Muscle layer of colon (tissue), 2 donors: ENCODE data around the gene MAPK8.
"Not testable (repeated sequence)": the region's sequence is repeated elsewhere in the genome, so short reads cannot be mapped to it uniquely, and the experiment has no call there.

Experiments used
- H3K27ac ChIP-seq: one replicate; pipeline ENCODE4 v1.7.0; 2013; ENCODE audit warnings: low read depth, mild to moderate bottlenecking, low read length, moderate library complexity
- H3K27me3 ChIP-seq, 2 donors: one replicate each; pipeline ENCODE4 v1.7.0; 2013; ENCODE audit warnings: low read length in 2 of 2, mild to moderate bottlenecking in 2 of 2; ENCODE audit not compliant: insufficient read depth in 2 of 2, control insufficient read depth in 1 of 2
- H3K36me3 ChIP-seq: one replicate; pipeline ENCODE4 v1.7.0; 2013; ENCODE audit warnings: mild to moderate bottlenecking, low read length; ENCODE audit not compliant: insufficient read depth
- H3K4me1 ChIP-seq: one replicate; pipeline ENCODE4 v1.7.0; 2013; ENCODE audit warnings: mild to moderate bottlenecking, low read length; ENCODE audit not compliant: insufficient read depth
- H3K4me3 ChIP-seq, 2 donors: one replicate each; pipeline ENCODE4 v1.7.0; 2013; ENCODE audit warnings: low read length in 2 of 2, low read depth in 1 of 2, mild to moderate bottlenecking in 1 of 2, moderate library complexity in 1 of 2
- H3K9ac ChIP-seq: one replicate; pipeline ENCODE4 v1.7.0; 2013; ENCODE audit warnings: low read length
- H3K9me3 ChIP-seq: one replicate; pipeline ENCODE4 v1.7.0; 2013; ENCODE audit warnings: mild to moderate bottlenecking, low read length
- donor health status: abdominal sarcoma.
- donor health status: Adenocarcinoma of cecum.

Gene MAPK8

GRCh38 chr10:48406658-48407057, 100.2 kb downstream of the MAPK8 start:
- no peak overlapping the region for H3K4me3 ChIP-seq
- H3K4me1 ChIP-seq = no peaks in the 10 kb centered on the region
- no peak overlapping the region for H3K27ac ChIP-seq
- no peaks in the 10 kb centered on the region for H3K9me3 ChIP-seq
- no peak overlapping the region for H3K9ac ChIP-seq
- H3K27me3 ChIP-seq = no peaks in the 10 kb centered on the region
- peaks cover 12% of the 10 kb centered on the region for H3K36me3 ChIP-seq

GRCh38 chr10:48410503-48410902, 104.0 kb downstream of the MAPK8 start:
- no peak overlapping the region for H3K27ac ChIP-seq
- no peak overlapping the region for H3K9ac ChIP-seq
- H3K27me3 ChIP-seq = no peaks in the 10 kb centered on the region
- peaks cover 23% of the 10 kb centered on the region for H3K36me3 ChIP-seq
- no peaks in the 10 kb centered on the region for H3K4me1 ChIP-seq
- H3K4me3 ChIP-seq = no peak overlapping the region
- H3K9me3 ChIP-seq = no peaks in the 10 kb centered on the region

- Histone ChIP-seq H3K9ac (no peak overlapping the region), H3K27me3 (no peaks in the 10 kb centered on the region), H3K36me3 (peaks cover 23% of the 10 kb centered on the region), H3K4me3 (no peak overlapping the region), H3K27ac (no peak overlapping the region), H3K9me3 (no peaks in the 10 kb centered on the region), H3K4me1 (no peaks in the 10 kb centered on the region)
Observed at GRCh38 chr10:48411510-48411909, 105.0 kb downstream of the MAPK8 start.

- peaks cover 23% of the 10 kb centered on the region for H3K36me3 ChIP-seq
- no peaks in the 10 kb centered on the region for H3K27me3 ChIP-seq
- no peaks in the 10 kb centered on the region for H3K9me3 ChIP-seq
- H3K4me3 ChIP-seq = no peak overlapping the region
- no peak overlapping the region for H3K27ac ChIP-seq
- H3K9ac ChIP-seq = no peak overlapping the region
- H3K4me1 ChIP-seq = no peaks in the 10 kb centered on the region
Observed at GRCh38 chr10:48412081-48412480, 105.6 kb downstream of the MAPK8 start.

GRCh38 chr10:48412933-48413332, 106.5 kb downstream of the MAPK8 start:
- H3K9me3 ChIP-seq = no peaks in the 10 kb centered on the region
- H3K9ac ChIP-seq = no peak overlapping the region
- H3K36me3 ChIP-seq = peaks cover 23% of the 10 kb centered on the region
- no peaks in the 10 kb centered on the region for H3K27me3 ChIP-seq
- no peak overlapping the region for H3K4me3 ChIP-seq
- no peak overlapping the region for H3K27ac ChIP-seq
- H3K4me1 ChIP-seq = no peaks in the 10 kb centered on the region

GRCh38 chr10:48414160-48414559, 107.7 kb downstream of the MAPK8 start:
- H3K36me3 ChIP-seq = peaks cover 16% of the 10 kb centered on the region
- H3K9ac ChIP-seq = no peak overlapping the region
- no peaks in the 10 kb centered on the region for H3K9me3 ChIP-seq
- no peaks in the 10 kb centered on the region for H3K27me3 ChIP-seq
- no peak overlapping the region for H3K27ac ChIP-seq
- no peak overlapping the region for H3K4me3 ChIP-seq
- no peaks in the 10 kb centered on the region for H3K4me1 ChIP-seq

- Histone ChIP-seq H3K4me1 (no peaks in the 10 kb centered on the region), H3K36me3 (peaks cover 16% of the 10 kb centered on the region), H3K4me3 (no peak overlapping the region), H3K9ac (no peak overlapping the region), H3K27me3 (no peaks in the 10 kb centered on the region), H3K9me3 (no peaks in the 10 kb centered on the region), H3K27ac (no peak overlapping the region)
Observed at GRCh38 chr10:48414778-48415177, 108.3 kb downstream of the MAPK8 start.

GRCh38 chr10:48416584-48417232, 110.2 kb downstream of the MAPK8 start:
- Histone ChIP-seq H3K4me1 (no peaks in the 10 kb centered on the region), H3K9me3 (no peaks in the 10 kb centered on the region), H3K27me3 (no peaks in the 10 kb centered on the region), H3K4me3 (no peak overlapping the region), H3K27ac (no peak overlapping the region), H3K9ac (no peak overlapping the region), H3K36me3 (peaks cover 11% of the 10 kb centered on the region)

- Histone ChIP-seq H3K36me3 (peaks cover 10% of the 10 kb centered on the region), H3K4me3 (no peak overlapping the region), H3K4me1 (no peaks in the 10 kb centered on the region), H3K9ac (no peak overlapping the region), H3K9me3 (no peaks in the 10 kb centered on the region), H3K27me3 (no peaks in the 10 kb centered on the region), H3K27ac (no peak overlapping the region)
Observed at GRCh38 chr10:48417374-48417773, 110.9 kb downstream of the MAPK8 start.

- Histone ChIP-seq H3K9me3 (no peaks in the 10 kb centered on the region), H3K4me3 (no peak overlapping the region), H3K27ac (no peak overlapping the region), H3K27me3 (no peaks in the 10 kb centered on the region), H3K36me3 (peaks cover under 1% of the 10 kb centered on the region), H3K9ac (no peak overlapping the region), H3K4me1 (no peaks in the 10 kb centered on the region)
Observed at GRCh38 chr10:48418189-48418788, 111.8 kb downstream of the MAPK8 start.

GRCh38 chr10:48419714-48420113, 113.2 kb downstream of the MAPK8 start:
- Histone ChIP-seq H3K36me3 (no peaks in the 10 kb centered on the region), H3K4me1 (no peaks in the 10 kb centered on the region), H3K9me3 (no peaks in the 10 kb centered on the region), H3K9ac (no peak overlapping the region), H3K4me3 (no peak overlapping the region), H3K27ac (no peak overlapping the region), H3K27me3 (no peaks in the 10 kb centered on the region)

- H3K9ac ChIP-seq, H3K36me3 ChIP-seq, H3K4me1 ChIP-seq, H3K4me3 ChIP-seq, H3K27me3 ChIP-seq, H3K27ac ChIP-seq, H3K9me3 ChIP-seq: not testable (repeated sequence)
Observed at GRCh38 chr10:48421862-48422261, 115.4 kb downstream of the MAPK8 start.
